GM13976 (cell line): ENCODE results near the gene MAP2.

Source experiments
- DNase-seq: peaks from one replicate; pipeline ENCODE4 v3.0.0; 2012; ENCODE audit warnings: low spot score
- in situ Hi-C: fragments of 300-500 bp; cut with MboI; formaldehyde crosslinking; loops from one replicate; pipeline ENCODE4 v1.12.0; 2022; ENCODE audit warnings: low sequenced_read_pairs, mixed read lengths, inconsistent platforms; ENCODE audit not compliant: unreplicated experiment
- TF ChIP-seq, protein P1 (sequence below): IDR thresholded peaks from 2 replicates; pipeline ENCODE4 v1.5.1; 2012; ENCODE audit warnings: borderline replicate concordance, mild to moderate bottlenecking; ENCODE audit not compliant: insufficient read depth; ENCODE audit errors: extremely low read depth, missing control alignments, control extremely low read depth

The MAP2 gene, protein sequence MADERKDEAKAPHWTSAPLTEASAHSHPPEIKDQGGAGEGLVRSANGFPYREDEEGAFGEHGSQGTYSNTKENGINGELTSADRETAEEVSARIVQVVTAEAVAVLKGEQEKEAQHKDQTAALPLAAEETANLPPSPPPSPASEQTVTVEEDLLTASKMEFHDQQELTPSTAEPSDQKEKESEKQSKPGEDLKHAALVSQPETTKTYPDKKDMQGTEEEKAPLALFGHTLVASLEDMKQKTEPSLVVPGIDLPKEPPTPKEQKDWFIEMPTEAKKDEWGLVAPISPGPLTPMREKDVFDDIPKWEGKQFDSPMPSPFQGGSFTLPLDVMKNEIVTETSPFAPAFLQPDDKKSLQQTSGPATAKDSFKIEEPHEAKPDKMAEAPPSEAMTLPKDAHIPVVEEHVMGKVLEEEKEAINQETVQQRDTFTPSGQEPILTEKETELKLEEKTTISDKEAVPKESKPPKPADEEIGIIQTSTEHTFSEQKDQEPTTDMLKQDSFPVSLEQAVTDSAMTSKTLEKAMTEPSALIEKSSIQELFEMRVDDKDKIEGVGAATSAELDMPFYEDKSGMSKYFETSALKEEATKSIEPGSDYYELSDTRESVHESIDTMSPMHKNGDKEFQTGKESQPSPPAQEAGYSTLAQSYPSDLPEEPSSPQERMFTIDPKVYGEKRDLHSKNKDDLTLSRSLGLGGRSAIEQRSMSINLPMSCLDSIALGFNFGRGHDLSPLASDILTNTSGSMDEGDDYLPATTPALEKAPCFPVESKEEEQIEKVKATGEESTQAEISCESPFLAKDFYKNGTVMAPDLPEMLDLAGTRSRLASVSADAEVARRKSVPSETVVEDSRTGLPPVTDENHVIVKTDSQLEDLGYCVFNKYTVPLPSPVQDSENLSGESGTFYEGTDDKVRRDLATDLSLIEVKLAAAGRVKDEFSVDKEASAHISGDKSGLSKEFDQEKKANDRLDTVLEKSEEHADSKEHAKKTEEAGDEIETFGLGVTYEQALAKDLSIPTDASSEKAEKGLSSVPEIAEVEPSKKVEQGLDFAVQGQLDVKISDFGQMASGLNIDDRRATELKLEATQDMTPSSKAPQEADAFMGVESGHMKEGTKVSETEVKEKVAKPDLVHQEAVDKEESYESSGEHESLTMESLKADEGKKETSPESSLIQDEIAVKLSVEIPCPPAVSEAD (N-terminal part only)

DNA sequence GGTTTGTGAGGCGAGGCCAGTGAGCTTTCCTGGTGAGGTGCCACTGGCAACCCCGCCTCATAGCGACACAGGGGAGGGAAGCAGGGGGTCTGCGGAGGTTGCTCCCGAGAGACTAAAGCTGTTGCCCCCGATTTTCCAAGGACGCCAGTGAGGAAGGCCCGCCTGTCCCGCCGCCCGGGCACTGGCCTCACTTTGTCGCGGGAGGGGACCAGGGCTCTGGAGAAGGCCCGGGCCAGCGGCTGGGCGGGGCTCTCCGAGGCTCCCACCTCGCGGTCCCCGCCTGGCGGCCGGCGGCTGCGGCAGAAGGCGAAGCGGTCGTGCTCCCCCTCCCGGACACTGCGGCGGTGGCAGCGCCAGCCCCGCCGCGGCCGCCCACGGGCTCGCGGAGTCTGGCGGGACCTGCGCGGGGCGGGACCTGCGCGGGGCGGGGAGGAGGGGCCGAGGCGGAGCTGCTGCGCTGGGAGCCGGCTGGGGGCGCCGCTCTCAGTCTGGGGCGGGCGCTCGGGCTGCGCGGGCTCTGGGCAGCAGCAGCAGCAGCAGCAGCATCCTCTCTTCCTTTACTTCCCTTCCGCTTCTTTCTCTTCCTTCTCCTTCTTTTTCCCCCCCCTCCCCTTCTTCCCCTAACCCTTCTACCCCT is at the start of gene MAP2:
TSS of gene MAP2 (plus strand) at position 486 of the 637 bp plus-strand sequence. CDS start 229,124 bp downstream, outside the sequence.
- TF ChIP-seq, protein P1, sequence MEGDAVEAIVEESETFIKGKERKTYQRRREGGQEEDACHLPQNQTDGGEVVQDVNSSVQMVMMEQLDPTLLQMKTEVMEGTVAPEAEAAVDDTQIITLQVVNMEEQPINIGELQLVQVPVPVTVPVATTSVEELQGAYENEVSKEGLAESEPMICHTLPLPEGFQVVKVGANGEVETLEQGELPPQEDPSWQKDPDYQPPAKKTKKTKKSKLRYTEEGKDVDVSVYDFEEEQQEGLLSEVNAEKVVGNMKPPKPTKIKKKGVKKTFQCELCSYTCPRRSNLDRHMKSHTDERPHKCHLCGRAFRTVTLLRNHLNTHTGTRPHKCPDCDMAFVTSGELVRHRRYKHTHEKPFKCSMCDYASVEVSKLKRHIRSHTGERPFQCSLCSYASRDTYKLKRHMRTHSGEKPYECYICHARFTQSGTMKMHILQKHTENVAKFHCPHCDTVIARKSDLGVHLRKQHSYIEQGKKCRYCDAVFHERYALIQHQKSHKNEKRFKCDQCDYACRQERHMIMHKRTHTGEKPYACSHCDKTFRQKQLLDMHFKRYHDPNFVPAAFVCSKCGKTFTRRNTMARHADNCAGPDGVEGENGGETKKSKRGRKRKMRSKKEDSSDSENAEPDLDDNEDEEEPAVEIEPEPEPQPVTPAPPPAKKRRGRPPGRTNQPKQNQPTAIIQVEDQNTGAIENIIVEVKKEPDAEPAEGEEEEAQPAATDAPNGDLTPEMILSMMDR = peak; percentile 84
- peak; percentile 90 for DNase-seq
- in situ Hi-C loops = loop anchor here (10.0 kb wide), 1 partner anchor 131 kb away; no protein-coding TSS in a partner anchor

DNA sequence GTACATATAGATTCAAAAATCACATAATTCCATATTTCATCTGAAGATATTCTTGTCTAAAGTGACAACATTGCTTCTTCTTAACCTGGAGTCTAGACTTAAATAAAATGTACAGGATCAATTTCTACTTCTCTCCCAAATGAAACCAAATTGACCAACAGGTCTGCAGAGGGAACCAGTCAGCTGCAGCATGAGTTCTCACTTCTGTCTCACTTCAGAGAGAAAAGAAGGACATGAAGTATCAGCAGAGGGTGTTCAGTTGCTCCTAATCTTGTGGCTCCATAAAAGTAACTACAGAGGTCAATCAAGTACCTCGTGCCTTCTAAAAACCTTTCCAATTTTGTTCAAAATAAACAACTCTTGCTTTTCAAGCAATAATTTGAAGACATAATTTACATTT is 47.2 kb upstream of the MAP2 start:
- TF ChIP-seq, protein P1 = no peak
- in situ Hi-C loops = no loop called here
- no peak for DNase-seq

DNA sequence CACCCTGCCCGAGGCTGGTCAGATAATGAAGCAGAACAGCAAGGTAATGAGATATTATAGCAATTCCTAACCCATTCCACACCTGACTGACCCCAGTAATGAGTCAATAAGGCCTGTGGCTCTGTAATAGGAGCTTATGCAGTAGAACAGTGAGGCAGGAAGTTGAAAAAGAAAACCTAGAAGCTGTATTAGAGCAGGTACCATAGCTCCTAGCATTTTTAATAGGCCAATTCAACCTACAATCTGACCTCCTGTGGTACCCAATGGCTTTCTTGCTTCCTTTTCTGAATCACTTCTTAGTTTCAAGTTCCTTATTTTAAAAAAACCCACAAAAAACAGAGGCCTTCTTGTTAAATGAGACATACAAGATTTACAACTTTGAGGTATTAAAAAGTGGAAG is 43.6 kb upstream of the MAP2 start:
- DNase-seq = no peak
- TF ChIP-seq, protein P1 = no peak
- in situ Hi-C loops = no loop called here

DNA sequence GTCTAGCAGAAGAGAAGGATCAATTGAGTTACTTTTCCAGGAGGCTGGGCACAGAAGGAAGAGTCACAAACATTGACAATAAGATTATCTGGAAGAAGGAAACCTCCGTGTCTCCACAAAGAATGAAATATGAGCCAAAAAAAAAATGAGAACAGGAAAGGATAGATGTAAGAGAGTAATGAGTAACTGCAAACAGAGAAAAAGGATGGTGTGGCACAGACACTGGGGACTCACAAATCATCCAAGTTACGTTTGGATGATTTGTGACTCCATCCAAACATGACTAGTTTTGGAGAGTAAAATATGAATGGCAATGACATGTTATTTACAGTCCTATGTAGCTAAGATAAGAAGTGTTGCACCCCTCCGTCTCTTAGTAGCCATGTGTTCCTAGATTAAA is 42.8 kb upstream of the MAP2 start:
- TF ChIP-seq, protein P1 = no peak
- in situ Hi-C loops = no loop called here
- DNase-seq = no peak

DNA sequence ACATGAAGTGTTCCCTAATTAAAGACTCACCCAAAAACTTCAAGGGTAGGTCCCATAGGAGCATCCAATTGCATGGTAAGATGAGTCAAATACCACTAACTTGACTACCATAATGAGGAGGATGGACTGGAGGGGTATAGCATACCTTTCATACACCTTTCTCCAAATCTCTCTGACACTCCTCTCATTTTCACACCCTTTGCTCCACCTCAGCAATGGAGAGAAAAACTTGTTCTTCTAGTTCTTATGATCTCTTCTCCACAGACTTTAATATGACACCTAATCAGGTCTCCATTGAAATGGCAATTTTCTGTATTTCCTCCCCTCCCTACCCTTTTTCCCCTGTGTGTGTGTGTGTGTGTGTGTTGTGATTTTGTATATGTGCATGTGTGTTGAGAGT is 41.1 kb upstream of the MAP2 start:
- in situ Hi-C loops = no loop called here
- TF ChIP-seq, protein P1 = no peak
- no peak for DNase-seq
